HepG2 (cell line): ENCODE data around the gene MYO15A.

Experiments
- CBFB ChIP-seq: sonication (generic); formaldehyde crosslinking; IDR thresholded peaks from 2 replicates; pipeline ENCODE4 v1.4.0; 2020; ENCODE audit warnings: missing genetic modification reagents
- CTCF ChIP-seq: sonication (generic); formaldehyde crosslinking; IDR thresholded peaks from 2 replicates; pipeline ENCODE4 v1.5.0; 2020; ENCODE audit warnings: mild to moderate bottlenecking, missing genetic modification reagents, moderate library complexity
- EHMT2 ChIP-seq: fragments of 200-600 bp; sonication (generic); IDR thresholded peaks from 2 replicates; pipeline ENCODE4 v1.7.0; 2017; ENCODE audit warnings: antibody characterized with exemption, low read depth, low read length, borderline replicate concordance
- MAX ChIP-seq: IDR thresholded peaks from 2 replicates; pipeline ENCODE4 v1.6.1; 2012; ENCODE audit warnings: inconsistent platforms
- NFIB ChIP-seq: sonication (generic); formaldehyde crosslinking; IDR thresholded peaks from 2 replicates; pipeline ENCODE4 v1.9.0; 2021; ENCODE audit warnings: missing genetic modification reagents, mild to moderate bottlenecking, borderline replicate concordance
- RFX3 ChIP-seq: IDR thresholded peaks from 2 replicates; pipeline ENCODE4 v1.6.1; 2016; ENCODE audit warnings: missing biosample characterization, missing genetic modification reagents
- RNF2 ChIP-seq: fragments of 450-650 bp; conservative IDR thresholded peaks from 2 replicates; pipeline ENCODE4 v1.6.1; 2016; ENCODE audit warnings: low read depth
- YY1 ChIP-seq: IDR thresholded peaks from 2 replicates; pipeline ENCODE4 v1.6.1; 2011; ENCODE audit warnings: low read length, low read depth, moderate library complexity, mild to moderate bottlenecking; ENCODE audit not compliant: insufficient read depth, insufficient replicate concordance
- ZNF10 ChIP-seq: sonication (generic); formaldehyde crosslinking; IDR thresholded peaks from 2 replicates; pipeline ENCODE4 v1.4.0; 2020; ENCODE audit warnings: mild to moderate bottlenecking, low read depth, missing genetic modification reagents, borderline replicate concordance
- TF ChIP-seq, protein P1 (sequence below): sonication (generic); formaldehyde crosslinking; IDR thresholded peaks from 2 replicates; pipeline ENCODE4 v1.8.1; 2023; ENCODE audit warnings: mild to moderate bottlenecking, missing genetic modification reagents

- TF ChIP-seq YY1 (no peak), MAX (no peak), NFIB (no peak), CBFB (CRISPR knock-in tag) (no peak), RNF2 (no peak), RFX3 (no peak), CTCF (CRISPR knock-in tag) (no peak), EHMT2 (no peak), ZNF10 (no peak)
- TF ChIP-seq, protein P1, sequence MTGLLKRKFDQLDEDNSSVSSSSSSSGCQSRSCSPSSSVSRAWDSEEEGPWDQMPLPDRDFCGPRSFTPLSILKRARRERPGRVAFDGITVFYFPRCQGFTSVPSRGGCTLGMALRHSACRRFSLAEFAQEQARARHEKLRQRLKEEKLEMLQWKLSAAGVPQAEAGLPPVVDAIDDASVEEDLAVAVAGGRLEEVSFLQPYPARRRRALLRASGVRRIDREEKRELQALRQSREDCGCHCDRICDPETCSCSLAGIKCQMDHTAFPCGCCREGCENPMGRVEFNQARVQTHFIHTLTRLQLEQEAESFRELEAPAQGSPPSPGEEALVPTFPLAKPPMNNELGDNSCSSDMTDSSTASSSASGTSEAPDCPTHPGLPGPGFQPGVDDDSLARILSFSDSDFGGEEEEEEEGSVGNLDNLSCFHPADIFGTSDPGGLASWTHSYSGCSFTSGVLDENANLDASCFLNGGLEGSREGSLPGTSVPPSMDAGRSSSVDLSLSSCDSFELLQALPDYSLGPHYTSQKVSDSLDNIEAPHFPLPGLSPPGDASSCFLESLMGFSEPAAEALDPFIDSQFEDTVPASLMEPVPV (CRISPR knock-in tag), result no peak
Observed at GRCh38 chr17:18132711-18133110, 24.2 kb downstream of the MYO15A start.
